HG03571 (cell line): ENCODE data around the gene LPO.

Source experiments
- ATAC-seq: cut with Tn5 transposase; IDR thresholded peaks from one replicate; pipeline ENCODE4 v1.9.1; 2021; ENCODE audit not compliant: unreplicated experiment

LPO gene

GRCh38 chr17:58238147-58238634, at the start of gene LPO:
LPO (plus strand) TSS chr17:58238584; CDS start chr17:58242980, 4,396 bp downstream.
- ATAC-seq, result no peak

- no peak for ATAC-seq
Observed at GRCh38 chr17:58189436-58190146, 48.8 kb upstream of the LPO start.

GRCh38 chr17:58191241-58191896, 47.0 kb upstream of the LPO start:
- ATAC-seq, result no peak

- no peak for ATAC-seq
Observed at GRCh38 chr17:58192612-58193011, 45.8 kb upstream of the LPO start, which contains the start of gene EPX. EPX (plus strand) TSS chr17:58192726; CDS start chr17:58192847, 121 bp downstream.

GRCh38 chr17:58193641-58194255, 44.6 kb upstream of the LPO start:
- ATAC-seq, result no peak

GRCh38 chr17:58195518-58196123, 42.8 kb upstream of the LPO start:
- ATAC-seq, result no peak

GRCh38 chr17:58196610-58197009, 41.8 kb upstream of the LPO start:
- ATAC-seq, result no peak

- ATAC-seq, result no peak
Observed at GRCh38 chr17:58200024-58200633, 38.3 kb upstream of the LPO start.

- ATAC-seq, result no peak
Observed at GRCh38 chr17:58202859-58203258, 35.5 kb upstream of the LPO start.

GRCh38 chr17:58204796-58205195, 33.6 kb upstream of the LPO start:
- no peak for ATAC-seq

- no peak for ATAC-seq
Observed at GRCh38 chr17:58205936-58206335, 32.4 kb upstream of the LPO start.

GRCh38 chr17:58207451-58207850, 30.9 kb upstream of the LPO start:
- ATAC-seq, result no peak

- ATAC-seq, result no peak
Observed at GRCh38 chr17:58208344-58208743, 30.0 kb upstream of the LPO start.

- no peak for ATAC-seq
Observed at GRCh38 chr17:58210922-58211321, 27.5 kb upstream of the LPO start.

GRCh38 chr17:58215685-58216084, 22.7 kb upstream of the LPO start:
- ATAC-seq, result no peak

GRCh38 chr17:58217766-58218165, 20.6 kb upstream of the LPO start:
- no peak for ATAC-seq

GRCh38 chr17:58219007-58219788, 19.2 kb upstream of the LPO start, which contains the start of gene MKS1:
MKS1 (minus strand) TSS chr17:58219255; CDS start chr17:58219230, 25 bp downstream.
- ATAC-seq, result peak; percentile 93

- ATAC-seq, result no peak
Observed at GRCh38 chr17:58219789-58220183, 18.6 kb upstream of the LPO start.

- ATAC-seq, result no peak
Observed at GRCh38 chr17:58224315-58224714, 14.1 kb upstream of the LPO start.

GRCh38 chr17:58227733-58228132, 10.7 kb upstream of the LPO start:
- ATAC-seq, result no peak
